HepG2 (cell line): Measurements from ENCODE around the gene ZNHIT1. TPM values are rescaled to one million over a fixed set of nuclear protein-coding genes. Genes with fewer than 3 reads are reported as not detected.

Experiments used
- ATF7-NPFF ChIP-seq: sonication (generic); formaldehyde crosslinking; IDR thresholded peaks from 2 replicates; pipeline ENCODE4 v1.8.1; 2023; ENCODE audit warnings: mild to moderate bottlenecking, low read depth, missing genetic modification reagents, moderate library complexity
- FOXA3 ChIP-seq: IDR thresholded peaks from 2 replicates; pipeline ENCODE4 v1.6.1; 2016; ENCODE audit warnings: missing genetic modification reagents, missing compliant biosample characterization
- HDAC2 ChIP-seq: sonication (generic); formaldehyde crosslinking; IDR thresholded peaks from 2 replicates; pipeline ENCODE4 v1.4.0; 2020; ENCODE audit warnings: missing genetic modification reagents
- MED13 ChIP-seq: sonication (generic); formaldehyde crosslinking; IDR thresholded peaks from 2 replicates; pipeline ENCODE4 v1.5.0; 2020; ENCODE audit warnings: missing genetic modification reagents
- MIER2 ChIP-seq: IDR thresholded peaks from 2 replicates; pipeline ENCODE4 v1.6.1; 2016; ENCODE audit warnings: missing biosample characterization, missing genetic modification reagents
- MNT ChIP-seq: fragments of 450-650 bp; IDR thresholded peaks from 2 replicates; pipeline ENCODE4 v1.6.1; 2016
- NR2C2 ChIP-seq: sonication (generic); formaldehyde crosslinking; IDR thresholded peaks from 2 replicates; pipeline ENCODE4 v1.4.0; 2020; ENCODE audit warnings: missing genetic modification reagents, mild to moderate bottlenecking, moderate library complexity, borderline replicate concordance
- PATZ1 ChIP-seq: sonication (generic); formaldehyde crosslinking; IDR thresholded peaks from 2 replicates; pipeline ENCODE4 v1.4.0; 2020; ENCODE audit warnings: missing genetic modification reagents
- PHF20 ChIP-seq: sonication (generic); formaldehyde crosslinking; IDR thresholded peaks from 2 replicates; pipeline ENCODE4 v1.5.0; 2020; ENCODE audit warnings: mild to moderate bottlenecking, missing genetic modification reagents
- PTBP1 ChIP-seq: fragments of 200-400 bp; formaldehyde crosslinking; IDR thresholded peaks from 2 replicates; pipeline ENCODE4 v1.6.1; 2018; ENCODE audit warnings: low read length, low read depth; ENCODE audit not compliant: poor library complexity, severe bottlenecking
- REXO4 ChIP-seq: sonication (generic); formaldehyde crosslinking; IDR thresholded peaks from 2 replicates; pipeline ENCODE4 v1.8.0; 2022; ENCODE audit warnings: missing genetic modification reagents, mild to moderate bottlenecking, borderline replicate concordance
- SP4 ChIP-seq: sonication (generic); formaldehyde crosslinking; IDR thresholded peaks from 2 replicates; pipeline ENCODE4 v1.8.1; 2023; ENCODE audit warnings: mild to moderate bottlenecking, missing genetic modification reagents
- ZBTB46 ChIP-seq: sonication (generic); formaldehyde crosslinking; IDR thresholded peaks from 2 replicates; pipeline ENCODE4 v1.4.0; 2020; ENCODE audit warnings: mild to moderate bottlenecking, missing genetic modification reagents, borderline replicate concordance
- ZNF235 ChIP-seq: sonication (generic); formaldehyde crosslinking; IDR thresholded peaks from 2 replicates; pipeline ENCODE4 v1.8.1; 2023; ENCODE audit warnings: mild to moderate bottlenecking, missing genetic modification reagents, borderline replicate concordance
- ZNF251 ChIP-seq: sonication (generic); formaldehyde crosslinking; IDR thresholded peaks from 2 replicates; pipeline ENCODE4 v1.9.0; 2021; ENCODE audit warnings: mild to moderate bottlenecking, missing genetic modification reagents
- ZNF253 ChIP-seq: sonication (generic); formaldehyde crosslinking; IDR thresholded peaks from 2 replicates; pipeline ENCODE4 v1.8.0; 2022; ENCODE audit warnings: mild to moderate bottlenecking, missing genetic modification reagents, borderline replicate concordance
- ZNF33A ChIP-seq: sonication (generic); formaldehyde crosslinking; IDR thresholded peaks from 2 replicates; pipeline ENCODE4 v1.5.1; 2020; ENCODE audit warnings: missing genetic modification reagents, mild to moderate bottlenecking, moderate library complexity, borderline replicate concordance
- ZNF383 ChIP-seq: sonication (generic); formaldehyde crosslinking; IDR thresholded peaks from 2 replicates; pipeline ENCODE4 v1.4.0; 2020; ENCODE audit warnings: missing genetic modification reagents, mild to moderate bottlenecking, borderline replicate concordance
- ZNF550 ChIP-seq: sonication (generic); formaldehyde crosslinking; IDR thresholded peaks from 2 replicates; pipeline ENCODE4 v1.4.0; 2020; ENCODE audit warnings: mild to moderate bottlenecking, missing genetic modification reagents, borderline replicate concordance
- polyA plus RNA-seq, 8 experiments: library from polyadenylated mRNA; depleted of rRNA in 3 of 8; stranded (reverse) in 7 of 8; unstranded in 1 of 8; fragments of >200 nt; fragmentation: Illumina TruSeq in 4 of 8; extraction: Trizol in 4 of 8; gene quantifications; 2 replicates each; pipeline versions ENCODE4 v1.2.1 to v1.2.3, GENCODE V29; 2011 to 2016; ENCODE audit warnings: low read depth in 4 of 8, missing spikeins in 1 of 8, mixed read lengths in 1 of 8; ENCODE audit not compliant: insufficient read depth in 1 of 8
- total RNA-seq, 5 experiments: library from RNA; depleted of rRNA; stranded (reverse); fragments of >200 nt; fragmentation: Illumina TruSeq; extraction: Trizol; gene quantifications; 2 replicates each; pipeline ENCODE4 v1.2.3, GENCODE V29; 2016; ENCODE audit warnings: low read depth in 1 of 5
- TF ChIP-seq, protein P1 (sequence below): sonication (generic); formaldehyde crosslinking; conservative IDR thresholded peaks from 2 replicates; pipeline ENCODE4 v1.8.0; 2022; ENCODE audit warnings: mild to moderate bottlenecking, moderate library complexity, missing genetic modification reagents

Gene ZNHIT1
- total and polyA plus RNA-seq, 2 of the 13 experiments (the other 11 are each of a cell fraction or from before 2014, with no cell fraction given): 32.5 to 64.5 TPM

DNA sequence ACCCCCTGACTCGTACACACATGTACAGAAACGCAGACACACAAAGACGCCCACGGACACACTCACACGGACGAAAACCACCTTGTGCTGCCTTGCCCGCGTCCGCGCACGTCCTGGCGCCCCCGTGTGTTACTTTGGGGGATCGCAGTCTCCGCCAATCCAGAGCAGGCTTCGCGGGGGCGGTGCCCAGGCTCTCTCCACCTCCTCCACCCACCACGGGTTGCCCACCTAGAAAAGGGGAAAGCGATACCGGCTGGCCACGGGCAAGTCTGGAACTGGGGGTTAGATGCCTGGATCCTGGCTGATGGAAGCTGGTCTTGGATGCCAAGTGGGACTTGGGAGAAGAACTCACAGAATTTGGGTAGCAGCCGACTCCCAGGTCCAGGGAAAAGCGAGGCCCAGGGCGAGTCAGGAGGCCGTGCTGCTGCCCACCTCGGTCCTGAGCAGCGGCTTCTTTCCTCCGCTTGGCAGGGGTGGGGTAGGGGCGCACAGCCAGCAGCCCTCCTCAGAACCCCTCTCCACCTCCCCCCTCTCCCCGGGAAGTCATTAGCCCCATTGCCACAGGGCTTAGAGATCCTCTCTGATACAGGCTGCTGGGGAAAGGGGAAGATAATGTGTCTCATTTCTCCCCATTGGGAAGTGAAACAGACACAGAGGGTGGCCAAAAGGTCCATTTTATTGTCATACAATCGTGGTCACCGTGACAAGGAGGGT, 48.0 kb upstream of the ZNHIT1 start (continued):
- TF ChIP-seq ZBTB46 (CRISPR knock-in tag) (no peak), ZNF383 (CRISPR knock-in tag) (no peak), ZNF253 (CRISPR knock-in tag) (no peak), PTBP1 (no peak), ZNF235 (CRISPR knock-in tag) (no peak), MED13 (CRISPR knock-in tag) (no peak), ZNF550 (CRISPR knock-in tag) (no peak), ZNF33A (no peak), FOXA3 (CRISPR knock-in tag) (0 out of 2 replicates have a peak, but pooled peaks have one; percentile 12), MNT (no peak), PHF20 (CRISPR knock-in tag) (no peak), SP4 (CRISPR knock-in tag) (no peak), ATF7-NPFF (CRISPR knock-in tag) (peak; percentile 56; the same call in 1 of the 2 replicates), NR2C2 (no peak), ZNF251 (CRISPR knock-in tag) (no peak), REXO4 (no peak), HDAC2 (CRISPR knock-in tag) (no peak), MIER2 (CRISPR knock-in tag) (0 out of 2 replicates have a peak, but pooled peaks have one; percentile 44), PATZ1 (CRISPR knock-in tag) (0 out of 2 replicates have a peak, but pooled peaks have one; percentile 22)
- TF ChIP-seq, protein P1, sequence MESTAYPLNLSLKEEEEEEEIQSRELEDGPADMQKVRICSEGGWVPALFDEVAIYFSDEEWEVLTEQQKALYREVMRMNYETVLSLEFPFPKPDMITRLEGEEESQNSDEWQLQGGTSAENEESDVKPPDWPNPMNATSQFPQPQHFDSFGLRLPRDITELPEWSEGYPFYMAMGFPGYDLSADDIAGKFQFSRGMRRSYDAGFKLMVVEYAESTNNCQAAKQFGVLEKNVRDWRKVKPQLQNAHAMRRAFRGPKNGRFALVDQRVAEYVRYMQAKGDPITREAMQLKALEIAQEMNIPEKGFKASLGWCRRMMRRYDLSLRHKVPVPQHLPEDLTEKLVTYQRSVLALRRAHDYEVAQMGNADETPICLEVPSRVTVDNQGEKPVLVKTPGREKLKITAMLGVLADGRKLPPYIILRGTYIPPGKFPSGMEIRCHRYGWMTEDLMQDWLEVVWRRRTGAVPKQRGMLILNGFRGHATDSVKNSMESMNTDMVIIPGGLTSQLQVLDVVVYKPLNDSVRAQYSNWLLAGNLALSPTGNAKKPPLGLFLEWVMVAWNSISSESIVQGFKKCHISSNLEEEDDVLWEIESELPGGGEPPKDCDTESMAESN (CRISPR knock-in tag): peak; percentile 38; the same call in 1 of the 2 replicates
